Measurements from ENCODE around the gene RIF1. TPM values are rescaled to one million over a fixed set of nuclear protein-coding genes. Genes with fewer than 3 reads are reported as not detected.

Gene RIF1
- total RNA-seq, 2 donors from 2014 or later: 62.2 to 72.4 TPM

Other genes with a start within 250 kb of the RIF1 start
- 1 to 10 TPM; 2.4 to 5.0 TPM for gene RBM43, start 148.0 kb upstream of the RIF1 start, total RNA-seq
- gene NMI, start 120.2 kb upstream of the RIF1 start, total RNA-seq: 10 to 100 TPM; 21.9 to 25.1 TPM
- not detected for gene TNFAIP6, start 52.3 kb upstream of the RIF1 start, total RNA-seq

Measured in activated naive CD4-positive, alpha-beta T cell treated with anti-CD3 and anti-CD28 coated beads, Interleukin-2, amount 50 U/mL, for 72 hours (primary cell).